Upper lobe of left lung (tissue), 4 donors: ENCODE data around the gene AP1B1.

Experiments
- CTCF ChIP-seq, 6 experiments: fragments of 450-650 bp in 4 of 6; fragments of 200-600 bp in 2 of 6; sonication (generic) in 2 of 6; IDR thresholded peaks; one replicate each; pipeline ENCODE4 v1.5.1; 2016 to 2019; ENCODE audit warnings: antibody characterized with exemption in 6 of 6
- EP300 ChIP-seq, 4 donors: sonication (generic); formaldehyde crosslinking; IDR thresholded peaks; one replicate each; pipeline ENCODE4 v1.5.1; 2017; ENCODE audit warnings: antibody characterized with exemption in 4 of 4, control low read depth in 2 of 4
- POLR2A ChIP-seq, 4 donors: fragments of 450-650 bp; IDR thresholded peaks; one replicate each; pipeline ENCODE4 v1.5.1; 2016 to 2017; ENCODE audit warnings: antibody characterized with exemption in 4 of 4, mild to moderate bottlenecking in 2 of 4
- POLR2AphosphoS5 ChIP-seq, 2 donors: sonication (generic); formaldehyde crosslinking; IDR thresholded peaks; one replicate each; pipeline ENCODE4 v1.5.1; 2017; ENCODE audit warnings: antibody characterized with exemption in 2 of 2

- no peak for TF ChIP-seq CTCF (IDR thresholded peaks at IDR 0.05)
- TF ChIP-seq EP300 (IDR thresholded peaks at IDR 0.05) = no peak
- TF ChIP-seq POLR2AphosphoS5 (IDR thresholded peaks at IDR 0.05) = no peak
- no peak for TF ChIP-seq POLR2A (IDR thresholded peaks at IDR 0.05)
Observed at GRCh38 chr22:29427176-29427760, 38.9 kb upstream of the AP1B1 start.
